K562 (cell line): Measurements from ENCODE around the gene FGF2. TPM values are rescaled to one million over a fixed set of nuclear protein-coding genes. Genes with fewer than 3 reads are reported as not detected.
A peak's percentile ranks its signal among the peaks of the same experiment; 100 is the strongest.

Experiments used
- CCAR2 ChIP-seq: fragments of 200-400 bp; formaldehyde crosslinking; IDR thresholded peaks from 2 replicates; pipeline ENCODE4 v1.6.1; 2017; ENCODE audit warnings: mild to moderate bottlenecking, low read depth, low read length
- CXXC5 ChIP-seq: fragments of 250-450 bp; sonication (Bioruptor Pico); IDR thresholded peaks from 2 replicates; pipeline ENCODE4 v1.8.0; 2022; ENCODE audit warnings: inconsistent platforms, mild to moderate bottlenecking, moderate library complexity
- DPF2 ChIP-seq: fragments of 450-650 bp; IDR thresholded peaks from 2 replicates; pipeline ENCODE4 v1.6.1; 2016
- FOXJ2 ChIP-seq: fragments of 200-800 bp; sonication (Bioruptor generic); IDR thresholded peaks from 2 replicates; pipeline ENCODE4 v1.6.1; 2016; ENCODE audit warnings: missing genetic modification characterization, missing compliant biosample characterization
- GABPB1 ChIP-seq: sonication (generic); formaldehyde crosslinking; IDR thresholded peaks from 2 replicates; pipeline ENCODE4 v1.8.0; 2022; ENCODE audit warnings: mild to moderate bottlenecking, missing genetic modification reagents
- HCFC1 ChIP-seq: IDR thresholded peaks from 2 replicates; pipeline ENCODE4 v1.6.1; 2012; ENCODE audit warnings: low read depth, low read length, improper control_type of control experiment
- KLF6 ChIP-seq: fragments of 250-450 bp; sonication (Bioruptor Pico); IDR thresholded peaks from 2 replicates; pipeline ENCODE4 v1.4.0; 2020; ENCODE audit warnings: mild to moderate bottlenecking, moderate library complexity, borderline replicate concordance
- MCM5 ChIP-seq: fragments of 450-650 bp; IDR thresholded peaks from 2 replicates; pipeline ENCODE4 v1.6.1; 2016; ENCODE audit warnings: low read depth
- NR2F6 ChIP-seq: fragments of 450-650 bp; formaldehyde crosslinking; IDR thresholded peaks from 2 replicates; pipeline ENCODE4 v1.4.0; 2020; ENCODE audit warnings: mild to moderate bottlenecking
- NR4A1 ChIP-seq, 2 experiments: fragments of 250-450 bp in 1 of 2; fragments of 450-650 bp in 1 of 2; sonication (Bioruptor Pico) in 1 of 2; IDR thresholded peaks; 2 replicates each; pipeline versions ENCODE4 v1.4.0 to v1.6.1; 2016 to 2020; ENCODE audit warnings: mild to moderate bottlenecking in 2 of 2, missing compliant biosample characterization in 1 of 2, missing genetic modification characterization in 1 of 2, moderate library complexity in 1 of 2
- POLR2AphosphoS5 ChIP-seq: IDR thresholded peaks from 2 replicates; pipeline ENCODE4 v1.6.1; 2011; ENCODE audit warnings: mild to moderate bottlenecking, low read depth, low read length, moderate library complexity; ENCODE audit not compliant: control insufficient read depth, insufficient read depth
- PYGO2 ChIP-seq: fragments of 450-650 bp; IDR thresholded peaks from 2 replicates; pipeline ENCODE4 v1.6.1; 2016; ENCODE audit warnings: mild to moderate bottlenecking, missing genetic modification characterization, moderate library complexity, missing compliant biosample characterization
- RFX1 ChIP-seq: fragments of 450-650 bp; IDR thresholded peaks from 2 replicates; pipeline ENCODE4 v1.6.1; 2016; ENCODE audit warnings: mild to moderate bottlenecking, moderate library complexity
- TAF1 ChIP-seq: IDR thresholded peaks from 2 replicates; pipeline ENCODE4 v1.6.1; 2011; ENCODE audit warnings: mild to moderate bottlenecking, low read length, moderate library complexity; ENCODE audit not compliant: insufficient read depth, control insufficient read depth, severe bottlenecking; ENCODE audit errors: extremely low read depth
- TAF9B ChIP-seq: fragments of 450-650 bp; IDR thresholded peaks from 2 replicates; pipeline ENCODE4 v1.6.1; 2018; ENCODE audit warnings: mild to moderate bottlenecking; ENCODE audit not compliant: partially characterized antibody
- ZKSCAN1 ChIP-seq: fragments of 150-350 bp; IDR thresholded peaks from 2 replicates; pipeline ENCODE4 v1.6.1; 2016; ENCODE audit warnings: low read depth, low read length
- ZNF121 ChIP-seq: sonication (generic); formaldehyde crosslinking; conservative IDR thresholded peaks from 2 replicates; pipeline ENCODE4 v1.8.0; 2022; ENCODE audit warnings: missing genetic modification reagents
- ZNF239 ChIP-seq: fragments of 250-450 bp; sonication (Bioruptor Pico); IDR thresholded peaks from 2 replicates; pipeline ENCODE4 v1.4.0; 2020; ENCODE audit warnings: mild to moderate bottlenecking
- polyA plus RNA-seq, 8 experiments: library from polyadenylated mRNA; depleted of rRNA in 4 of 8; stranded (reverse) in 5 of 8; unstranded in 3 of 8; fragments of >200 nt; fragmentation: Nextera tagmentation in 2 of 8; fragmentation: Illumina TruSeq in 1 of 8; extraction: Ambion mirVana in 2 of 8; extraction: Trizol in 1 of 8; gene quantifications; 2 replicates each; pipeline versions ENCODE4 v1.2.1 to v1.2.3, GENCODE V29; 2011 to 2014; ENCODE audit warnings: inconsistent platforms in 1 of 8, missing spikeins in 1 of 8
- total RNA-seq, 7 experiments: library from RNA; depleted of rRNA in 6 of 7; stranded (reverse); fragments of >200 nt in 6 of 7; fragmentation: Illumina TruSeq in 2 of 7; extraction: Trizol in 2 of 7; gene quantifications; 2 replicates each; pipeline versions ENCODE4 v1.2.1 to v1.2.3, GENCODE V29; 2011 to 2021; ENCODE audit warnings: low replicate concordance in 1 of 7
- TF ChIP-seq, protein P1 (sequence below): fragments of 200-800 bp; sonication (Bioruptor generic); IDR thresholded peaks from 2 replicates; pipeline ENCODE4 v1.6.1; 2017; ENCODE audit warnings: missing genetic modification characterization, missing compliant biosample characterization
- TF ChIP-seq, protein P2 (sequence below): sonication (generic); formaldehyde crosslinking; IDR thresholded peaks from 2 replicates; pipeline ENCODE4 v1.5.0; 2020; ENCODE audit warnings: missing genetic modification reagents

Gene FGF2
- total and polyA plus RNA-seq, 9 of the 15 experiments (the other 6 are each of a cell fraction or from before 2014, with no cell fraction given) = 2.5 to 19.4 (median 9.2) TPM

DNA sequence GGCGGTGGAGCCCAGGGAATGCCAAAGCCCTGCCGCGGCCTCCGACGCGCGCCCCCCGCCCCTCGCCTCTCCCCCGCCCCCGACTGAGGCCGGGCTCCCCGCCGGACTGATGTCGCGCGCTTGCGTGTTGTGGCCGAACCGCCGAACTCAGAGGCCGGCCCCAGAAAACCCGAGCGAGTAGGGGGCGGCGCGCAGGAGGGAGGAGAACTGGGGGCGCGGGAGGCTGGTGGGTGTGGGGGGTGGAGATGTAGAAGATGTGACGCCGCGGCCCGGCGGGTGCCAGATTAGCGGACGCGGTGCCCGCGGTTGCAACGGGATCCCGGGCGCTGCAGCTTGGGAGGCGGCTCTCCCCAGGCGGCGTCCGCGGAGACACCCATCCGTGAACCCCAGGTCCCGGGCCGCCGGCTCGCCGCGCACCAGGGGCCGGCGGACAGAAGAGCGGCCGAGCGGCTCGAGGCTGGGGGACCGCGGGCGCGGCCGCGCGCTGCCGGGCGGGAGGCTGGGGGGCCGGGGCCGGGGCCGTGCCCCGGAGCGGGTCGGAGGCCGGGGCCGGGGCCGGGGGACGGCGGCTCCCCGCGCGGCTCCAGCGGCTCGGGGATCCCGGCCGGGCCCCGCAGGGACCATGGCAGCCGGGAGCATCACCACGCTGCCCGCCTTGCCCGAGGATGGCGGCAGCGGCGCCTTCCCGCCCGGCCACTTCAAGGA is at the start of gene FGF2 (continued):
- TF ChIP-seq ZNF239 (no peak), ZKSCAN1 (no peak), POLR2AphosphoS5 (peak; percentile 50; the same call in 1 of the 2 replicates), PYGO2 (tag) (no peak), DPF2 (no peak), GABPB1 (CRISPR knock-in tag) (no peak), MCM5 (no peak), CXXC5 (CRISPR knock-in tag) (peak; percentile 13), TAF1 (peak; percentile 38), CCAR2 (no peak), RFX1 (no peak), TAF9B (no peak), HCFC1 (no peak), NR4A1 (CRISPR knock-in tag; IDR thresholded peaks at IDR 0.05) (no peak), NR4A1 (tag; IDR thresholded peaks at IDR 0.05) (no peak), KLF6 (CRISPR knock-in tag) (no peak), FOXJ2 (tag) (no peak), NR2F6 (no peak), ZNF121 (CRISPR knock-in tag) (no peak)
- TF ChIP-seq, protein P1, sequence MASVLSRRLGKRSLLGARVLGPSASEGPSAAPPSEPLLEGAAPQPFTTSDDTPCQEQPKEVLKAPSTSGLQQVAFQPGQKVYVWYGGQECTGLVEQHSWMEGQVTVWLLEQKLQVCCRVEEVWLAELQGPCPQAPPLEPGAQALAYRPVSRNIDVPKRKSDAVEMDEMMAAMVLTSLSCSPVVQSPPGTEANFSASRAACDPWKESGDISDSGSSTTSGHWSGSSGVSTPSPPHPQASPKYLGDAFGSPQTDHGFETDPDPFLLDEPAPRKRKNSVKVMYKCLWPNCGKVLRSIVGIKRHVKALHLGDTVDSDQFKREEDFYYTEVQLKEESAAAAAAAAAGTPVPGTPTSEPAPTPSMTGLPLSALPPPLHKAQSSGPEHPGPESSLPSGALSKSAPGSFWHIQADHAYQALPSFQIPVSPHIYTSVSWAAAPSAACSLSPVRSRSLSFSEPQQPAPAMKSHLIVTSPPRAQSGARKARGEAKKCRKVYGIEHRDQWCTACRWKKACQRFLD = no peak
- TF ChIP-seq, protein P2, sequence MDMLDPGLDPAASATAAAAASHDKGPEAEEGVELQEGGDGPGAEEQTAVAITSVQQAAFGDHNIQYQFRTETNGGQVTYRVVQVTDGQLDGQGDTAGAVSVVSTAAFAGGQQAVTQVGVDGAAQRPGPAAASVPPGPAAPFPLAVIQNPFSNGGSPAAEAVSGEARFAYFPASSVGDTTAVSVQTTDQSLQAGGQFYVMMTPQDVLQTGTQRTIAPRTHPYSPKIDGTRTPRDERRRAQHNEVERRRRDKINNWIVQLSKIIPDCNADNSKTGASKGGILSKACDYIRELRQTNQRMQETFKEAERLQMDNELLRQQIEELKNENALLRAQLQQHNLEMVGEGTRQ (CRISPR knock-in tag) = no peak
